Vagina (tissue), 2 donors: ENCODE data around the gene TLCD3A. TPM values are rescaled to one million over a fixed set of nuclear protein-coding genes. Genes with fewer than 3 reads are reported as not detected.
A peak's percentile ranks its signal among the peaks of the same experiment; 100 is the strongest.

Experiments
- DNase-seq, 2 donors: peaks; one replicate each; pipeline ENCODE4 v3.0.0-alpha.2; 2017; ENCODE audit errors: extremely low spot score in 2 of 2
- H3K27ac ChIP-seq: fragments of 200-600 bp; sonication (generic); one replicate; pipeline ENCODE4 v1.5.1; 2019
- H3K27me3 ChIP-seq: fragments of 200-600 bp; sonication (generic); one replicate; pipeline ENCODE4 v1.5.1; 2019
- H3K36me3 ChIP-seq, 2 donors: fragments of 200-600 bp; sonication (generic); one replicate each; pipeline ENCODE4 v1.5.1; 2017 to 2019
- H3K4me1 ChIP-seq: fragments of 200-600 bp; sonication (generic); one replicate; pipeline ENCODE4 v1.5.1; 2019
- H3K4me3 ChIP-seq, 2 donors: fragments of 200-600 bp; sonication (generic); 1 replicate in 1 of 2; 2 replicates in 1 of 2; pipeline ENCODE4 v1.5.1; 2016 to 2019
- H3K9me3 ChIP-seq: fragments of 200-600 bp; sonication (generic); one replicate; pipeline ENCODE4 v1.5.1; 2019
- POLR2A ChIP-seq, 2 donors: fragments of 450-650 bp; IDR thresholded peaks; one replicate each; pipeline ENCODE4 v1.6.1; 2017; ENCODE audit warnings: antibody characterized with exemption in 2 of 2, mild to moderate bottlenecking in 2 of 2, moderate library complexity in 2 of 2
- POLR2AphosphoS5 ChIP-seq, 2 donors: sonication (generic); formaldehyde crosslinking; IDR thresholded peaks; one replicate each; pipeline ENCODE4 v1.9.0; 2017; ENCODE audit warnings: antibody characterized with exemption in 2 of 2, mild to moderate bottlenecking in 2 of 2, low read depth in 1 of 2; ENCODE audit not compliant: insufficient read depth in 1 of 2
- intact Hi-C: fragments of 100-400 bp; cut with DNase I; formaldehyde crosslinking; loops from one replicate; pipeline ENCODE4 v1.15.1; 2023
- total RNA-seq: library from RNA; depleted of rRNA; stranded (reverse); fragments of >200 nt; gene quantifications from one replicate; pipeline ENCODE4 v1.2.3, GENCODE V29; 2016
- TF ChIP-seq, protein P1 (sequence below), 3 experiments: fragments of 450-650 bp in 2 of 3; fragments of 200-600 bp in 1 of 3; sonication (generic) in 1 of 3; IDR thresholded peaks; one replicate each; pipeline ENCODE4 v1.5.1; 2017 to 2019; ENCODE audit warnings: antibody characterized with exemption in 3 of 3, mild to moderate bottlenecking in 2 of 3, moderate library complexity in 2 of 3

Gene TLCD3A
- total RNA-seq, 1 donor from 2014 or later, result 18.7 TPM

DNA sequence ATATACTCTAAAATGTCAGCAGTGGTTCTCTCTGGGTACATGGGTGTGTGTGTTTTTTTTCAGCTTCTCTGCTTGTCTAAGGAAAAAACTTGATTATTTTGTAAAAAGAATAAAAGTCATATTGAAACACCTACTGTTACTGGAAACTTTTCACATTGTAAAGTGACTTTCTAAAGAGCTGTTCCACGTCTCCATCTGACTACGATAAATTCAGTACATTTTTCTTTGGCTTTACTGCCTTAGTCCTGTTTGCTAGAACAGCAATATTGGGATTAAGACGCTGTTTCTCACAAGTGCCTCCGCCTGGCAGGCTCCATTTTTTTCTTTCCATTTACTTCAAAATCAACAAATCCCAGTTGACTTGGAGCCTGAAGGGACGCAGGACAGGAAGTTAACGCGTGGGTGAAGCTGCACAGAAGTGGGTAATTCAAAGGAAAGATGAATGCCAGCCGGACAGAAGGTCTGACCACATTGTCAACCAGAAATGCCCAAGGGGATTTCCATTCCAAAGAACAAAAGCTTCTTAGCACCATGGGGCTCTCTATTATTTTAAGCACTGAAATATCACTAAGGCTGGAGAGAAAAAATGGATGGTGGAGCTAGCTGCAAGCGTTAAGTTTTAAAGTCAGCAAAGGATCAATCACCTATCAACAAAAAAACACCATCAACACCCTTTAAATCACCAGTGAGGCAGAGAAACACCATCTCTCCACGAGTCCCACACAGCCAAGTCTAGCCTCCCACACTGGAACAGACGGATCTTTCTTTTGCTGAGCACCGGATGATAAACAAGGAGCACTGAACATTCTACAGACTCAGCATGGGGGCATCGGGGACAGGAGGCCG is 41.3 kb downstream of the TLCD3A start:
- DNase-seq, result no peak
- H3K9me3 ChIP-seq, result no peaks in the 10 kb centered on the region
- intact Hi-C loops, result no loop called here
- H3K36me3 ChIP-seq, result peaks cover 0 to 91% of the 10 kb centered on the region in 2 donors
- no peaks in the 10 kb centered on the region for H3K4me1 ChIP-seq
- no peak overlapping the region for H3K27ac ChIP-seq
- H3K4me3 ChIP-seq, result no peak overlapping the region
- TF ChIP-seq, protein P1, sequence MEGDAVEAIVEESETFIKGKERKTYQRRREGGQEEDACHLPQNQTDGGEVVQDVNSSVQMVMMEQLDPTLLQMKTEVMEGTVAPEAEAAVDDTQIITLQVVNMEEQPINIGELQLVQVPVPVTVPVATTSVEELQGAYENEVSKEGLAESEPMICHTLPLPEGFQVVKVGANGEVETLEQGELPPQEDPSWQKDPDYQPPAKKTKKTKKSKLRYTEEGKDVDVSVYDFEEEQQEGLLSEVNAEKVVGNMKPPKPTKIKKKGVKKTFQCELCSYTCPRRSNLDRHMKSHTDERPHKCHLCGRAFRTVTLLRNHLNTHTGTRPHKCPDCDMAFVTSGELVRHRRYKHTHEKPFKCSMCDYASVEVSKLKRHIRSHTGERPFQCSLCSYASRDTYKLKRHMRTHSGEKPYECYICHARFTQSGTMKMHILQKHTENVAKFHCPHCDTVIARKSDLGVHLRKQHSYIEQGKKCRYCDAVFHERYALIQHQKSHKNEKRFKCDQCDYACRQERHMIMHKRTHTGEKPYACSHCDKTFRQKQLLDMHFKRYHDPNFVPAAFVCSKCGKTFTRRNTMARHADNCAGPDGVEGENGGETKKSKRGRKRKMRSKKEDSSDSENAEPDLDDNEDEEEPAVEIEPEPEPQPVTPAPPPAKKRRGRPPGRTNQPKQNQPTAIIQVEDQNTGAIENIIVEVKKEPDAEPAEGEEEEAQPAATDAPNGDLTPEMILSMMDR (IDR thresholded peaks at IDR 0.05), result no peak
- no peak for TF ChIP-seq POLR2AphosphoS5 (IDR thresholded peaks at IDR 0.05; ENCODE audit: insufficient read depth in 1 of 2, low read depth in 1 of 2)
- H3K27me3 ChIP-seq, result no peaks in the 10 kb centered on the region

DNA sequence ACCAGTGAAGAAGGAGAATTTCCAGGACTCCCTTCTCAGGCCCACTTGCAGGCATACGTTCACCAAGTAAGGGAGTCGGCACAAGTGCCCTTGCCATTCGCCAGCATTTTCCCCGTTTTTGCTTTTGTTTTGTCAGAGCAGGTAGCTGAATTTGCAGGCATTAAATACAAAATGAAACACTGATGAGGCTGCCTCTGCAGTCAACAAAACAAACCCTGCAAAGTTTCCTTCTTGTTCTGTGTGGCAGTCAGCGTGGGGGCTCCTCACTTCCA is 41.9 kb downstream of the TLCD3A start:
- Histone ChIP-seq H3K4me1 (no peaks in the 10 kb centered on the region), H3K4me3 (no peak overlapping the region), H3K27ac (no peak overlapping the region), H3K27me3 (no peaks in the 10 kb centered on the region), H3K9me3 (no peaks in the 10 kb centered on the region), H3K36me3 (peaks cover 0 to 87% of the 10 kb centered on the region in 2 donors)
- TF ChIP-seq, protein P1 (IDR thresholded peaks at IDR 0.05), result no peak
- TF ChIP-seq POLR2AphosphoS5 (IDR thresholded peaks at IDR 0.05; ENCODE audit: insufficient read depth in 1 of 2, low read depth in 1 of 2), result no peak
- TF ChIP-seq POLR2A (IDR thresholded peaks at IDR 0.05), result no peak
- DNase-seq, result no peak
- intact Hi-C loops, result no loop called here

DNA sequence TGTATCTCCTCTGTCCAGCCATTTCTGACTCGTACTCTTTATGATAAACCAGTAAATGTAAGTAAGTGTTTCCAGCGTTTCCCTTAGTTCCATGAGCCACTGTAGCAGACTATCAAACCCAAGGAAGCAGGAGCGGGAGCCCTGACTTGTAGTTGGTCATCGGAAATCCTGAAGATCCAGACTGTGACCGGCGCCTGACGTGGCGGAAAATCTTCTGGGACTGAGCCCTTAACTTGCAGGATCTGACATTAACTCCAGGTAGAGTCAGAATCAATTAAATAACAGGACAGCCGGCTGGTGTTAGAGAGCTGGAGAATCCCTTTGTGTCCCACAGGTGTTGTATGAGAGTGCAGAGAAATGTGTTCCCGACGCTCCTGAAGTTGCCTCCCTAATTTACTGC is 45.7 kb downstream of the TLCD3A start:
- intact Hi-C loops, result no loop called here
- no peak overlapping the region for H3K4me3 ChIP-seq
- H3K36me3 ChIP-seq, result peaks cover 0 to 55% of the 10 kb centered on the region in 2 donors
- no peak for TF ChIP-seq POLR2AphosphoS5 (IDR thresholded peaks at IDR 0.05; ENCODE audit: insufficient read depth in 1 of 2, low read depth in 1 of 2)
- TF ChIP-seq, protein P1 (IDR thresholded peaks at IDR 0.05), result no peak
- TF ChIP-seq POLR2A (IDR thresholded peaks at IDR 0.05), result no peak
- no peaks in the 10 kb centered on the region for H3K9me3 ChIP-seq
- H3K27me3 ChIP-seq, result no peaks in the 10 kb centered on the region
- DNase-seq, result no peak
- peaks cover 16% of the 10 kb centered on the region for H3K4me1 ChIP-seq
- H3K27ac ChIP-seq, result no peak overlapping the region

DNA sequence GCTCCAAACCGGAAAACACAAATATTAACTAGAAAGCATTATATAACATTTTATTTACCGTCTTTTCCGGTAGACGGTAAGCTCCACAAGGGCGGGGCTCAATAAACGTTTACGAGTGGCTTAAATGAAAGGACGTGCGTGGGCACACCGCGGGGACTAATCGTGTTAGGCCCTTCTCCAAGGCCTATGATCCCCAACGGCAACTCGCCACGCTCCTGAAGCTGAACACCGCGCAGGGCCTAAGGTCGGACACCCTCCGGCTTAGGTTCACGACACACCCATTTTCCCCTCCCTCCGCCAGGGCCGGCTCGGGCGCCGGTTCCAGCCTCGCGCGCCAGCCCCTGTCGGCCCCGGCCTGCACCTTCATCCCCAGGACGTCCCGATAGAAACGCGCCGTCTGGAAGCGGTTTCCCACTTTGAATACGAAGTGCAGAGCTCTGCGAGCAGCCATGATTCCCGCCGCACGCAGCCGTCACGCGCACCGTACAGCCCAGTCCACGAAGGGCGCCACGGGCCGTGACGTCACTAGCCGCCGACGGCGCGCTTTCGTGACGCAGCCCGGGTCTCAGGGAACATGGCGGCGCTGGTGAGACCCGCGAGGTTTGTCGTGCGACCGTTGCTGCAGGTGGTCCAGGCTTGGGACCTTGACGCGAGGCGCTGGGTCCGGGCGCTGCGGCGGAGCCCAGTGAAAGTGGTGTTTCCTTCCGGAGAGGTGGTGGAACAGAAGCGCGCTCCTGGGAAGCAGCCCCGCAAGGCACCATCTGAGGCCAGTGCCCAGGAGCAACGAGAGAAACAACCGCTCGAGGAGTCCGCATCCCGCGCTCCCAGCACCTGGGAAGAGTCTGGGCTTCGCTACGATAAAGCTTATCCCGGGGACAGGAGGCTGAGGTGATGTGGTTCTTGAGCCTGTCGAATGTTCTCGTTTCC is 49.7 kb downstream of the TLCD3A start, which contains the start of the genes GLOD4 and MRM3:
Gene GLOD4 (minus strand): TSS at position 476 of the 927 bp plus-strand sequence. CDS start 25 bp downstream, at position 451.
Gene MRM3 (plus strand): TSS at position 549 of the 927 bp plus-strand sequence. CDS start 26 bp downstream, at position 575.
- Histone ChIP-seq H3K27me3 (no peaks in the 10 kb centered on the region), H3K4me1 (peaks cover 30% of the 10 kb centered on the region), H3K9me3 (no peaks in the 10 kb centered on the region), H3K4me3 (peak within 1 kb of the TSS; percentile 84 to 90), H3K27ac (peak within 1 kb of the TSS; percentile 88), H3K36me3 (peaks cover 0 to 18% of the 10 kb centered on the region in 2 donors)
- intact Hi-C loops, result no loop called here
- TF ChIP-seq POLR2AphosphoS5 (IDR thresholded peaks at IDR 0.05; ENCODE audit: insufficient read depth in 1 of 2, low read depth in 1 of 2) (peak; percentile 93 to 98), POLR2A (IDR thresholded peaks at IDR 0.05) (peak in 1 of 2 donors; percentile 54)
- TF ChIP-seq, protein P1 (IDR thresholded peaks at IDR 0.05), result peak in 2 of 3 experiments; percentile 11 to 34
- DNase-seq, result no peak
